ENCODE data around the gene CCDC30. TPM values are rescaled to one million over a fixed set of nuclear protein-coding genes. Genes with fewer than 3 reads are reported as not detected.
"Not testable (repeated sequence)": the region's sequence is repeated elsewhere in the genome, so short reads cannot be mapped to it uniquely, and the experiment has no call there.

The CCDC30 gene
- total RNA-seq, 2 donors from 2014 or later, result 3.0 to 4.9 TPM

GRCh38 chr1:42476605-42477004 is 13.5 kb downstream of the CCDC30 start:
- H3K27me3 ChIP-seq (replicated peaks; ENCODE audit: insufficient read depth), result no peaks in the 10 kb centered on the region
- TF ChIP-seq CTCF (IDR thresholded peaks at IDR 0.05), result no peak
- H3K4me3 ChIP-seq, result no peak overlapping the region
- H3K27ac ChIP-seq, result no peak overlapping the region
- DNase-seq (ENCODE audit: low spot score), result no peak
- no peaks in the 10 kb centered on the region for H3K4me1 ChIP-seq (ENCODE audit: control insufficient read depth in 1 of 2, low read depth in 2 of 2)
- H3K36me3 ChIP-seq, result no peaks in the 10 kb centered on the region
- no peak for ATAC-seq (ENCODE audit: insufficient number of reproducible peaks, low FRiP score, low read depth)
- H3K9me3 ChIP-seq, result no peaks in the 10 kb centered on the region

DNA sequence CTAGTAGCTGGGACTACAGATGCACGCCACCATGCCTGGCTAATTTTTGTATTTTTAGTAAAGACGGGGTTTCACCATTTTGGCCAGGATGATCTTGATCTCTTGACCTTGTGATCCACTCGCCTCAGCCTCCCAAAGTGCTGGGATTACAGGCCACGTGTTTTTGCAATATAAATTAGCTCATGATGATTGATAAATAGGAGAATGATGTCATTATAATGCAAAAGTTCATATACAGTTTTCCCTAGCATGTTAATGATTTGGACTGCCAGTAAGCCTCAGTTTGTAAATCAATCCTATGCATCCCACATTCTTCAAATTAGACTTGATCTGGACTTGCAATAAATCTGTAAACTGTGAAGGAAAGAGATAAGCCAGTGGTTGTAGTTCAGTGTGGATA is 14.3 kb downstream of the CCDC30 start:
- H3K36me3 ChIP-seq; H3K4me3 ChIP-seq; H3K9me3 ChIP-seq; DNase-seq (ENCODE audit: low spot score); H3K27me3 ChIP-seq (replicated peaks; ENCODE audit: insufficient read depth); H3K27ac ChIP-seq; ATAC-seq (ENCODE audit: insufficient number of reproducible peaks, low FRiP score, low read depth); H3K4me1 ChIP-seq (ENCODE audit: control insufficient read depth in 1 of 2, low read depth in 2 of 2): not testable (repeated sequence)

GRCh38 chr1:42477775-42478174 is 14.7 kb downstream of the CCDC30 start:
- Histone ChIP-seq H3K4me1 (ENCODE audit: control insufficient read depth in 1 of 2, low read depth in 2 of 2) (no peaks in the 10 kb centered on the region), H3K4me3 (no peak overlapping the region), H3K36me3 (no peaks in the 10 kb centered on the region), H3K27ac (no peak overlapping the region), H3K27me3 (replicated peaks; ENCODE audit: insufficient read depth) (no peaks in the 10 kb centered on the region), H3K9me3 (no peaks in the 10 kb centered on the region)
- ATAC-seq (ENCODE audit: insufficient number of reproducible peaks, low FRiP score, low read depth) (no peak), DNase-seq (ENCODE audit: low spot score) (no peak)
- no peak for TF ChIP-seq CTCF (IDR thresholded peaks at IDR 0.05)

DNA sequence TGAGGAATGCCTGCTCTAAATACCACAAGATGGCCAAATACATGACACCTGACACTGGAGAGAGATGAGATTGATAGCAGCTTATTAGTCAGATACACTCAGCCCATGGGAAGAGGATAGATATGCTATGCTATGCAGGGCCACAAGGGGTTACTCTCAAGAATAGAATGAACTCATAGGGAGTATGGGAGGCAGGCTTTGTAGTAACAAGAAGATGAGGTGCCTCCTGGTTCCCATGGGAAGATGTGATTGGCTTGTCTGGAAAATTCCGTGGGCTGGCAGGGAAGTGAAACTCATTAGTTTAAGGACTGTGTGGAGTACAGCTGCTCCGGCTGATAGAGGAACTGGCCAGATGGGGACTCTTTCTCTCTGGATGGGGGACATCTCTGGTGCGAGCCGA is 16.5 kb downstream of the CCDC30 start:
- no peak overlapping the region for H3K27ac ChIP-seq
- no peaks in the 10 kb centered on the region for H3K36me3 ChIP-seq
- H3K4me3 ChIP-seq, result no peak overlapping the region
- no peaks in the 10 kb centered on the region for H3K27me3 ChIP-seq (replicated peaks; ENCODE audit: insufficient read depth)
- no peak for TF ChIP-seq CTCF (IDR thresholded peaks at IDR 0.05)
- DNase-seq (ENCODE audit: low spot score) (no peak), ATAC-seq (ENCODE audit: insufficient number of reproducible peaks, low FRiP score, low read depth) (no peak)
- no peaks in the 10 kb centered on the region for H3K9me3 ChIP-seq
- no peaks in the 10 kb centered on the region for H3K4me1 ChIP-seq (ENCODE audit: control insufficient read depth in 1 of 2, low read depth in 2 of 2)

DNA sequence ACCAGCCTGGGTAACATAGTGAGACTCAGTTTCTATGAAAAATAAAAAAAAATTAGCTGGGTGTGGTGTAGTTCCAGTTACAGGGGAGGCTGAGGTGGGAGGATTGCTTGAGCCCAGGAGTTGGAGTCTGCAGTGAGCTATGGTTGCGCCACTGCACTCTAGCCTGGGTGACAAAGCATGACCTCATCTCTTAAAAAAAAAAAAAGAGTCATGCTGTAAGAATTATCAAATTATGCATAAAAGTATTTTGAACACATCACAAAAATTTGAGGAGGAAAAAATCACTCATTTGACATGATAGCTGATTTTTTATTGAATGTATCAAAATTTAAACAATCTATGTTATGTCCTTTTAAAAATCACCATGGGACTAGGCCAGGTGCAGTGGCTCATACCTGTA is 17.8 kb downstream of the CCDC30 start:
- Histone ChIP-seq H3K27ac (no peak overlapping the region), H3K4me1 (ENCODE audit: control insufficient read depth in 1 of 2, low read depth in 2 of 2) (no peaks in the 10 kb centered on the region), H3K27me3 (replicated peaks; ENCODE audit: insufficient read depth) (no peaks in the 10 kb centered on the region), H3K36me3 (no peaks in the 10 kb centered on the region), H3K9me3 (no peaks in the 10 kb centered on the region), H3K4me3 (no peak overlapping the region)
- no peak for TF ChIP-seq CTCF (IDR thresholded peaks at IDR 0.05)
- DNase-seq (ENCODE audit: low spot score), result no peak
- no peak for ATAC-seq (ENCODE audit: insufficient number of reproducible peaks, low FRiP score, low read depth)

GRCh38 chr1:42482635-42483153 is 19.6 kb downstream of the CCDC30 start:
- Histone ChIP-seq H3K4me3 (no peak overlapping the region), H3K36me3 (no peaks in the 10 kb centered on the region), H3K4me1 (ENCODE audit: control insufficient read depth in 1 of 2, low read depth in 2 of 2) (no peaks in the 10 kb centered on the region), H3K9me3 (no peaks in the 10 kb centered on the region), H3K27ac (no peak overlapping the region), H3K27me3 (replicated peaks; ENCODE audit: insufficient read depth) (no peaks in the 10 kb centered on the region)
- DNase-seq (ENCODE audit: low spot score), result no peak
- no peak for ATAC-seq (ENCODE audit: insufficient number of reproducible peaks, low FRiP score, low read depth)
- no peak for TF ChIP-seq CTCF (IDR thresholded peaks at IDR 0.05)
